Measurements from ENCODE around the gene AVL9. TPM values are rescaled to one million over a fixed set of nuclear protein-coding genes. Genes with fewer than 3 reads are reported as not detected.
"Not testable (repeated sequence)": the region's sequence is repeated elsewhere in the genome, so short reads cannot be mapped to it uniquely, and the experiment has no call there.

Gene AVL9
- total RNA-seq, 1 donor from 2014 or later, result 46.8 TPM

DNA sequence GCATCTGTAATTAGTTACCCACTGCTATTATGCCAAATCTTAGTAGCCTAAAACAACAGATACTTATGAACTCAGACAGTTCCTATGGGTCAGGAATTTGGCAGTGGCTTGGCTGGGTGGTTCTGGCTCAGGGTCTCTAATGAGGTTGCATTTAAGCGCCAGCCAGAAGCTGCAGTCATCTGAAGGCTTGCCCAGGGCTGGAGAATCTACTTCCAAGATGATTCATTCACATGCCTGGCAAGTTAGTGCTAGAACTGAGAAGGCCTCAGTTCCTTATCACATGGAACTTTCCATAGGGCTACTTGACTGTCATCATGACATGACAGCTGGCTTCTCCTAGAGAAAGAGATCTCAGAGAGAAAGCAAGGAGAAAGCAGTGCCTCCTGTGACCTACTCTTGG lies 121.3 kb downstream of the AVL9 start:
- no peaks in the 10 kb centered on the region for H3K4me1 Mint-ChIP-seq (ENCODE audit: low read depth, unreplicated experiment)
- H3K36me3 Mint-ChIP-seq (ENCODE audit: unreplicated experiment), result no peaks in the 10 kb centered on the region
- H3K27ac Mint-ChIP-seq (ENCODE audit: unreplicated experiment), result no peak overlapping the region
- TF ChIP-seq, protein P1, sequence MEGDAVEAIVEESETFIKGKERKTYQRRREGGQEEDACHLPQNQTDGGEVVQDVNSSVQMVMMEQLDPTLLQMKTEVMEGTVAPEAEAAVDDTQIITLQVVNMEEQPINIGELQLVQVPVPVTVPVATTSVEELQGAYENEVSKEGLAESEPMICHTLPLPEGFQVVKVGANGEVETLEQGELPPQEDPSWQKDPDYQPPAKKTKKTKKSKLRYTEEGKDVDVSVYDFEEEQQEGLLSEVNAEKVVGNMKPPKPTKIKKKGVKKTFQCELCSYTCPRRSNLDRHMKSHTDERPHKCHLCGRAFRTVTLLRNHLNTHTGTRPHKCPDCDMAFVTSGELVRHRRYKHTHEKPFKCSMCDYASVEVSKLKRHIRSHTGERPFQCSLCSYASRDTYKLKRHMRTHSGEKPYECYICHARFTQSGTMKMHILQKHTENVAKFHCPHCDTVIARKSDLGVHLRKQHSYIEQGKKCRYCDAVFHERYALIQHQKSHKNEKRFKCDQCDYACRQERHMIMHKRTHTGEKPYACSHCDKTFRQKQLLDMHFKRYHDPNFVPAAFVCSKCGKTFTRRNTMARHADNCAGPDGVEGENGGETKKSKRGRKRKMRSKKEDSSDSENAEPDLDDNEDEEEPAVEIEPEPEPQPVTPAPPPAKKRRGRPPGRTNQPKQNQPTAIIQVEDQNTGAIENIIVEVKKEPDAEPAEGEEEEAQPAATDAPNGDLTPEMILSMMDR (IDR thresholded peaks at IDR 0.05; ENCODE audit: partially characterized antibody, unreplicated experiment), result no peak
- H3K9me3 Mint-ChIP-seq (ENCODE audit: unreplicated experiment), result no peaks in the 10 kb centered on the region
- no peak for DNase-seq
- H3K27me3 Mint-ChIP-seq (ENCODE audit: unreplicated experiment), result no peaks in the 10 kb centered on the region
- no peak overlapping the region for H3K4me3 Mint-ChIP-seq (ENCODE audit: unreplicated experiment)

DNA sequence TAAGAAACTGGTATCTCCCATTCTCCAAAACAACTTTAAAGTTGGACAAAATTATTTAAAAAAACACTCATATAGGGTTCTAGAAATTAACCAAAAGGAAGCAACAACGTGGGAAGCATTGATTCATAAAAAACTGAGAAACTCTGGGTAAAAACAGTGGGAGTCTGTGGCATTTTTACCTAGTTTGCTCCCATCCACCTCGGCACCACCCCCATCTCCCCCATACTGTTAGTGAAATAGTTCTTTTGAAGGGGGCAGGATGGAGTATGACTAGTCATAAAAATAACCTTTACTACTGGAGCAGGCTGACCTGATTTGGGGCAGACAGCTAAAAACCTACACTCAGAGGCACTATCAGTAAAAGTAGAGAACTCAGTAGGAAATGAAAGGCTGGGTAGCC lies 123.2 kb downstream of the AVL9 start:
- Mint-ChIP-seq H3K4me1 (ENCODE audit: low read depth, unreplicated experiment) (no peaks in the 10 kb centered on the region), H3K36me3 (ENCODE audit: unreplicated experiment) (no peaks in the 10 kb centered on the region), H3K27me3 (ENCODE audit: unreplicated experiment) (no peaks in the 10 kb centered on the region), H3K4me3 (ENCODE audit: unreplicated experiment) (no peak overlapping the region), H3K27ac (ENCODE audit: unreplicated experiment) (no peak overlapping the region), H3K9me3 (ENCODE audit: unreplicated experiment) (no peaks in the 10 kb centered on the region)
- DNase-seq, result no peak
- TF ChIP-seq, protein P1 (IDR thresholded peaks at IDR 0.05; ENCODE audit: partially characterized antibody, unreplicated experiment), result no peak

DNA sequence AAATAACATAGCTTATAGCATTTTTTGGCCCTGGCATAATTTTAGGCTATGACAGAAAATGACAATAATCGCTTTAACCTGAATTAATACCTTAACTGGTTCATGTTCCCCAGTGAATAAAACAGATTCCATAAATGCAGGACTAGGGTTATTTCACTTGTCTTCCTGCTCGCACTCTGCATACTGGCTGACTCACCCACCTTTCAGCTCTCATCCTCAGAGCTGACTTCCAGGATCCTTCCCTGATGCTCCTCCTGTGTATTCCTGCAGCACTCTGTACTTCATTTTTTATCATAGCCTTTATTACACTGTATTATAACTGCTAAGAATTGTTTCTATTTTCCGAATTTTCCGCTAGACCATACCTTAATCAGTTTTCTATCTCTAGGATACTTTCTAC lies 123.7 kb downstream of the AVL9 start:
- no peak for DNase-seq
- Mint-ChIP-seq H3K4me3 (ENCODE audit: unreplicated experiment) (no peak overlapping the region), H3K4me1 (ENCODE audit: low read depth, unreplicated experiment) (no peaks in the 10 kb centered on the region), H3K9me3 (ENCODE audit: unreplicated experiment) (no peaks in the 10 kb centered on the region), H3K36me3 (ENCODE audit: unreplicated experiment) (no peaks in the 10 kb centered on the region), H3K27me3 (ENCODE audit: unreplicated experiment) (no peaks in the 10 kb centered on the region), H3K27ac (ENCODE audit: unreplicated experiment) (no peak overlapping the region)
- TF ChIP-seq, protein P1 (IDR thresholded peaks at IDR 0.05; ENCODE audit: partially characterized antibody, unreplicated experiment), result no peak

DNA sequence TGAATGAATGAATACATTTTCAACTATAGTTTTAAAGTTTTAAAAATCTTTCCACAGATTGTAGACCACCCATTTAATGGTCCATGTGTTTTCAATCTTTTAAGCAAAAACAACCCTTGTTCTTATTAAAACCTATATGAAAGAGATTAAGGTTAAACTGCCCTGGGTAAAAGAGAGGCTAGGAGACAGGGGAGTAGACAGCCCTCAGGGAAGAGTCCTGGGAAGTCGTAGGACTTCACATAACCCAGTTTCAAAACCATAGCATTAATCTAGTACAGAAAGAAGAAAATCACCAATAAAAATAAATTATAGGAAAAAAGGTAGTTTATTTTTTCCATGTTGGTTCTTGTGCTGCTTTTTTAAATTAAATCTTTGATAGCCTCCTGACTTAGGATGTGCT lies 124.1 kb downstream of the AVL9 start:
- not testable (repeated sequence) for DNase-seq; H3K27ac Mint-ChIP-seq (ENCODE audit: unreplicated experiment); H3K36me3 Mint-ChIP-seq (ENCODE audit: unreplicated experiment); H3K4me3 Mint-ChIP-seq (ENCODE audit: unreplicated experiment); H3K4me1 Mint-ChIP-seq (ENCODE audit: low read depth, unreplicated experiment); H3K9me3 Mint-ChIP-seq (ENCODE audit: unreplicated experiment); H3K27me3 Mint-ChIP-seq (ENCODE audit: unreplicated experiment)

DNA sequence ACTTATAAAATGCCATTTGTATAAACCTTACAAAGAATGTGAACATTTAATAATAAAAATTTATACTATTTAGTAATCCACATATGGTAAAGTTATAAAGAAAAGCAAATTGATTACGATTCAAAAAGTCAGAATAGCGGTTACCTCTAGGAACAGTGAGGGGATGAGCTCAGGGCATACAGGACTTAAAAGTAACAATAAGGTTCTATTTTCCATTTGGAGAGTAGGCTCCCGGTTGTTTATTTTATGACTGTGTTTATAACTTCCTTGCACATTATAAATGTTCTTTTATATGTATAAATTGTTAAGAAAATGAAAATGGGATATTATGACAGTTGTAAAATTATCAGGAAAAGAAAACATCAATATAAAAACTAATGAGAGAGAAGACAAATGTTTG lies 135.7 kb downstream of the AVL9 start:
- DNase-seq, result no peak
- H3K36me3 Mint-ChIP-seq (ENCODE audit: unreplicated experiment), result no peaks in the 10 kb centered on the region
- TF ChIP-seq, protein P1 (IDR thresholded peaks at IDR 0.05; ENCODE audit: partially characterized antibody, unreplicated experiment), result no peak
- no peaks in the 10 kb centered on the region for H3K4me1 Mint-ChIP-seq (ENCODE audit: low read depth, unreplicated experiment)
- no peaks in the 10 kb centered on the region for H3K9me3 Mint-ChIP-seq (ENCODE audit: unreplicated experiment)
- H3K27me3 Mint-ChIP-seq (ENCODE audit: unreplicated experiment), result no peaks in the 10 kb centered on the region
- no peak overlapping the region for H3K27ac Mint-ChIP-seq (ENCODE audit: unreplicated experiment)
- no peak overlapping the region for H3K4me3 Mint-ChIP-seq (ENCODE audit: unreplicated experiment)

DNA sequence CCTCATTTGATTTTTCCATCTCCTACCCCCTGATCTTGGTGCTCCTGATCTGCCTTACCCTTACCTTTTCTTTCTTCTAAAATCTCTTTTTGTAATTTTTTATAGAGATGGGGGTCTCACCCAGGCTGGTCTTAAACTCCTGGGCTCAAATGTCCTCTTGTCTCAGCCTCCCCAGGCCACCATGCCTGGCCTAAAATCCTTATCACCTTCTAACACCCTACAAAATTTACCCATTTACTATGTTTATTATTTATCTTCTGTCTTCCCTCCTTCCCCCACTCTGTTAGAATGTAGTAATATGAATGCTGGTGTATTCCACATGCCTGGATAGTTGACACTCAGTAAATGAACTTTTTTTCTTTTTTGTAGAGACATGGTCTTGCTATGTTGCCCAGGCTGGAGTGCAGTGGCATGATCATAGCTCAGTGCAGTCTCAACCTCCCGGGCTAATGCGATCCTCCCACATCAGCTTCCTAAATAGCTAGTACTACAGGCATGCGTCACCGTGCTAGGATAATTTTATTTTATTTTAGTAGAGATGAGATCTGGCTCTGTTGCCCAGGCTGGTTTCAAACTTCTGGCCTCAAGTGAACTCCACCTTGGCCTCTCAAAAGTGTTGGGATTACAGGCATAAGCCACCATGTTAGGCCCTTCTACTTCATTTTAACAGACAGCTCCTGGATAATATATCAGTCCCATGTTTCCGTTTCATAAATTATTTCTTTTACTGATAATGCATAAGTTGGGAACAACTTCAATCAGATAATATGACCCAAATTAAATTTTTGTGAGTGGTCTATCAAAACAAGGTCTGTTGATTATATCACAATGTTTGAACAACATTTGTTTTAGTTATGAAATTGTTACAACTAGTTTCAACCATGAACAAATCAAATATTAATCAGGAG lies 136.6 kb downstream of the AVL9 start:
- H3K27me3 Mint-ChIP-seq (ENCODE audit: unreplicated experiment); H3K9me3 Mint-ChIP-seq (ENCODE audit: unreplicated experiment); H3K36me3 Mint-ChIP-seq (ENCODE audit: unreplicated experiment); H3K4me3 Mint-ChIP-seq (ENCODE audit: unreplicated experiment); DNase-seq; H3K27ac Mint-ChIP-seq (ENCODE audit: unreplicated experiment); H3K4me1 Mint-ChIP-seq (ENCODE audit: low read depth, unreplicated experiment): not testable (repeated sequence)

DNA sequence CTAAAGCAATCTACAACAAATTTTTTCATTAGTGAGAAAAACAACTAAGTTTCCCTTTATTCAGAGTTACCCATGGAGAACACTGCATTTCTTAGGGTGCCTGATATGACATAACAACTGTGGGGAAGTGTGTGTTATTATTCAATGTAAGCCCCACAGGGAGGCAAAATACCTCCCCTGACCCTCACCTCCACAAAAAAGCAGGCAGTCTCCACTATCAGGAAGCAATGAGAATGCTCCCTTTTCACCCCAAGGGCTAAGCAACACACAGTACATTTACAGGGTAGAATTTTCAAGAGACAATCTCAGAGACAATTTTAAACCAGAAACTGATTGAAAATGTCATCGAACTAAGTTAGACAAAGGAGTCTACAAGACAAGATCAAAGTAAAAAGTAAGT lies 138.2 kb downstream of the AVL9 start:
- not testable (repeated sequence) for H3K4me1 Mint-ChIP-seq (ENCODE audit: low read depth, unreplicated experiment); H3K27ac Mint-ChIP-seq (ENCODE audit: unreplicated experiment); H3K36me3 Mint-ChIP-seq (ENCODE audit: unreplicated experiment); H3K27me3 Mint-ChIP-seq (ENCODE audit: unreplicated experiment); H3K4me3 Mint-ChIP-seq (ENCODE audit: unreplicated experiment); H3K9me3 Mint-ChIP-seq (ENCODE audit: unreplicated experiment); DNase-seq

DNA sequence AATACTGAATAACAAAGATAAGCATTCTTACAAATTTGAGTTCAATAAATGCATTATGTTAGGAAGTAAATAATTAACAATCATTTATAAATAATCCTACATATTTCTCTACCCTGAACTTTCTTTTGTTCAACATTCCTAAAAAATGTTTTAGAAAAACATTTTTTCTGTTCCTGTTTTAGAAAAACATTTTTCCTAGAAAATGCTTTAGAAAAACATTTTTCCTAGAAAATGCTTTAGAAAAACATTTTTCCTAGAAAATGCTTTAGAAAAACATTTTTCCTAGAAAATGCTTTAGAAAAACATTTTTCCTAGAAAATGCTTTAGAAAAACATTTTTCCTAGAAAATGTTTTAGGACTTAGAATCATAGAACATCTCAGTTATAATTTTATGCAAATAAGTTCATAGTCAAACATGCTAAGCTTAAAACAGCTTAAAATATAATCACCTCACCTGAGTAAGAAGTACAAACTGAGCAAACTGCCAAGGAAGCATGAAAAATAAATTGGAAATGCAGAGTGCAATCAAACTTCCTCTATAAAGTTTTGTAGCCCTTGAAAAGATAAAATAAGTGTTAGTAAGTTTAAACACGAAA lies 139.6 kb downstream of the AVL9 start:
- H3K4me1 Mint-ChIP-seq (ENCODE audit: low read depth, unreplicated experiment); H3K36me3 Mint-ChIP-seq (ENCODE audit: unreplicated experiment); H3K9me3 Mint-ChIP-seq (ENCODE audit: unreplicated experiment); H3K4me3 Mint-ChIP-seq (ENCODE audit: unreplicated experiment); DNase-seq; H3K27ac Mint-ChIP-seq (ENCODE audit: unreplicated experiment); H3K27me3 Mint-ChIP-seq (ENCODE audit: unreplicated experiment): not testable (repeated sequence)

All from glutamatergic neuron (in vitro differentiated cells).